HEK293T (cell line): ENCODE data around the gene AP5S1.

Experiments used
- CTCF ChIA-PET: fragments of 350-600 bp; formaldehyde crosslinking; extraction: SDS; loops from one replicate; lab custom pipeline; 2021; ENCODE audit warnings: antibody characterized with exemption, inconsistent platforms; lab: Yijun Ruan, JAX
- POLR2A ChIA-PET: fragments of 350-600 bp; formaldehyde crosslinking; extraction: SDS; loops from one replicate; lab custom pipeline; 2020; ENCODE audit warnings: antibody characterized with exemption, inconsistent platforms; lab: Yijun Ruan, JAX
- DNase-seq: peaks from one replicate; pipeline ENCODE4 v3.0.0; 2012; ENCODE audit warnings: mixed read lengths; ENCODE audit errors: extremely low spot score
- ARNT ChIP-seq: fragments of 450-650 bp; IDR thresholded peaks from 2 replicates; pipeline ENCODE4 v1.6.1; 2017; ENCODE audit warnings: mild to moderate bottlenecking
- BHLHE40 ChIP-seq: fragments of 450-650 bp; IDR thresholded peaks from 2 replicates; pipeline ENCODE4 v1.6.1; 2016; ENCODE audit warnings: mild to moderate bottlenecking, moderate library complexity, borderline replicate concordance
- CTBP1 ChIP-seq: fragments of 450-650 bp; IDR thresholded peaks from 2 replicates; pipeline ENCODE4 v1.6.1; 2016; ENCODE audit warnings: borderline replicate concordance
- ELF4 ChIP-seq: fragments of 450-650 bp; IDR thresholded peaks from 2 replicates; pipeline ENCODE4 v1.6.1; 2017; ENCODE audit warnings: antibody characterized with exemption
- FOXA1 ChIP-seq: fragments of 450-650 bp; IDR thresholded peaks from 2 replicates; pipeline ENCODE4 v1.6.1; 2016; ENCODE audit warnings: mild to moderate bottlenecking
- FOXK2 ChIP-seq: fragments of 450-650 bp; IDR thresholded peaks from 2 replicates; pipeline ENCODE4 v1.6.1; 2016; ENCODE audit warnings: mild to moderate bottlenecking
- FOXM1 ChIP-seq: fragments of 450-650 bp; IDR thresholded peaks from 2 replicates; pipeline ENCODE4 v1.6.1; 2017; ENCODE audit warnings: mild to moderate bottlenecking, borderline replicate concordance
- HDGF ChIP-seq: fragments of 450-650 bp; IDR thresholded peaks from 2 replicates; pipeline ENCODE4 v1.6.1; 2017; ENCODE audit warnings: antibody characterized with exemption, borderline replicate concordance
- L3MBTL2 ChIP-seq: fragments of 450-650 bp; conservative IDR thresholded peaks from 2 replicates; pipeline ENCODE4 v1.6.1; 2016; ENCODE audit warnings: mild to moderate bottlenecking
- LEF1 ChIP-seq: fragments of 450-650 bp; IDR thresholded peaks from 2 replicates; pipeline ENCODE4 v1.6.1; 2017; ENCODE audit warnings: mild to moderate bottlenecking, borderline replicate concordance
- NFRKB ChIP-seq: fragments of 450-650 bp; IDR thresholded peaks from 2 replicates; pipeline ENCODE4 v1.6.1; 2016; ENCODE audit warnings: mild to moderate bottlenecking, moderate library complexity
- PKNOX1 ChIP-seq: fragments of 450-650 bp; IDR thresholded peaks from 2 replicates; pipeline ENCODE4 v1.6.1; 2016
- SP1 ChIP-seq: fragments of 450-650 bp; IDR thresholded peaks from 2 replicates; pipeline ENCODE4 v1.6.1; 2017
- SUZ12 ChIP-seq: fragments of 450-650 bp; IDR thresholded peaks from 2 replicates; pipeline ENCODE4 v1.6.1; 2016; ENCODE audit warnings: mild to moderate bottlenecking
- TARDBP ChIP-seq: fragments of 450-650 bp; IDR thresholded peaks from 2 replicates; pipeline ENCODE4 v1.6.1; 2016
- ZNF384 ChIP-seq: fragments of 450-650 bp; IDR thresholded peaks from 2 replicates; pipeline ENCODE4 v1.6.1; 2016

The AP5S1 gene

GRCh38 chr20:3784863-3785239, 35.5 kb upstream of the AP5S1 start:
- ChIA-PET POLR2A (interaction anchor here (2.6 to 3.3 kb wide), 3 partner anchors 15 to 35 kb away, joined by 7 to 47 read pairs (median 11); partner anchors contain the start of genes ADISSP and AP5S1), CTCF (no interaction called here)
- TF ChIP-seq PKNOX1 (no peak), SP1 (no peak), FOXM1 (no peak), BHLHE40 (no peak), LEF1 (no peak), L3MBTL2 (no peak), HDGF (no peak), FOXK2 (no peak), SUZ12 (no peak), ARNT (no peak), NFRKB (no peak), FOXA1 (no peak), CTBP1 (no peak), ELF4 (no peak), ZNF384 (no peak), TARDBP (no peak)
- DNase-seq, result no peak

GRCh38 chr20:3785240-3786125, 34.9 kb upstream of the AP5S1 start:
- no peak for DNase-seq
- no peak for TF ChIP-seq ELF4
- TF ChIP-seq SP1, result no peak
- TF ChIP-seq TARDBP, result no peak
- no peak for TF ChIP-seq HDGF
- no peak for TF ChIP-seq PKNOX1
- TF ChIP-seq FOXA1, result no peak
- TF ChIP-seq FOXK2, result no peak
- TF ChIP-seq LEF1, result no peak
- TF ChIP-seq NFRKB, result no peak
- no peak for TF ChIP-seq BHLHE40
- no peak for TF ChIP-seq SUZ12
- no peak for TF ChIP-seq ZNF384
- TF ChIP-seq FOXM1, result no peak
- no peak for TF ChIP-seq ARNT
- TF ChIP-seq L3MBTL2, result no peak
- TF ChIP-seq CTBP1, result no peak
- CTCF ChIA-PET, result interaction anchor here (0.6 to 1.7 kb wide), 3 partner anchors 33 to 80 kb away, joined by 3 to 7 read pairs (median 3); no protein-coding TSS in a partner anchor
- POLR2A ChIA-PET, result interaction anchor here (0.7 to 3.3 kb wide), 8 partner anchors 15 to 288 kb away, joined by 3 to 47 read pairs (median 6); partner anchors contain the start of genes ADISSP and AP5S1

GRCh38 chr20:3786126-3786484, 34.2 kb upstream of the AP5S1 start:
- ChIA-PET CTCF (interaction anchor here (0.8 to 2.4 kb wide), 3 partner anchors 32 to 50 kb away, joined by 3 to 9 read pairs (median 7); partner anchors contain the start of gene AP5S1), POLR2A (interaction anchor here (0.7 to 3.3 kb wide), 12 partner anchors 14 to 287 kb away, joined by 3 to 47 read pairs (median 4); partner anchors contain the start of genes ADISSP, AP5S1 and MAVS)
- TF ChIP-seq CTBP1 (no peak), ELF4 (no peak), SUZ12 (no peak), NFRKB (no peak), L3MBTL2 (peak; percentile 84)
- peak; percentile 35 for DNase-seq

- no peak for TF ChIP-seq CTBP1
- TF ChIP-seq FOXK2, result no peak
- TF ChIP-seq ARNT, result no peak
- TF ChIP-seq PKNOX1, result no peak
- no peak for TF ChIP-seq HDGF
- TF ChIP-seq BHLHE40, result no peak
- TF ChIP-seq NFRKB, result no peak
- TF ChIP-seq ZNF384, result no peak
- TF ChIP-seq LEF1, result no peak
- TF ChIP-seq SUZ12, result no peak
- TF ChIP-seq ELF4, result no peak
- TF ChIP-seq SP1, result no peak
- TF ChIP-seq L3MBTL2, result no peak
- TF ChIP-seq TARDBP, result no peak
- ChIA-PET CTCF (interaction anchor here (0.8 to 2.4 kb wide), 6 partner anchors 32 to 298 kb away, joined by 3 to 9 read pairs (median 4); partner anchors contain the start of gene AP5S1), POLR2A (interaction anchor here (0.6 to 3.3 kb wide), 19 partner anchors 9 to 287 kb away, joined by 3 to 47 read pairs (median 4); partner anchors contain the start of genes ADISSP, AP5S1, CDC25B and MAVS)
- DNase-seq, result peak; percentile 91
These were observed 33.6 kb upstream of the AP5S1 start, which contains the start of gene CENPB for GRCh38 chr20:3786665-3787323. Gene CENPB, minus strand, starts transcription at chr20:3786740. Its CDS starts 257 bp downstream, at chr20:3786483.

- ChIA-PET POLR2A (interaction anchor here (1.0 to 3.3 kb wide), 10 partner anchors 8 to 105 kb away, joined by 3 to 47 read pairs (median 6); partner anchors contain the start of genes ADISSP, AP5S1 and CDC25B), CTCF (interaction anchor here (1.1 to 2.5 kb wide), 6 partner anchors 31 to 298 kb away, joined by 3 to 13 read pairs (median 6); partner anchors contain the start of gene AP5S1)
- no peak for DNase-seq
- TF ChIP-seq FOXM1 (no peak), LEF1 (no peak), SP1 (no peak), ELF4 (no peak), FOXA1 (no peak), HDGF (no peak), PKNOX1 (no peak), TARDBP (no peak), NFRKB (no peak), ARNT (no peak), FOXK2 (no peak), CTBP1 (no peak)
These were observed 32.9 kb upstream of the AP5S1 start for GRCh38 chr20:3787324-3788014.
